Aorta (tissue), 5 donors: ENCODE measurements around the gene LRRC4. TPM values are rescaled to one million over a fixed set of nuclear protein-coding genes. Genes with fewer than 3 reads are reported as not detected.

ENCODE experiments used
- ATAC-seq: fragments of 200-7000 bp; cut with Tn5 transposase; one replicate; pipeline ENCODE4 v1.9.1; 2022; ENCODE audit warnings: moderate library complexity; ENCODE audit not compliant: low FRiP score
- DNase-seq, 2 donors: peaks; one replicate each; pipeline ENCODE4 v3.0.0-alpha.2; 2020
- H3K27ac ChIP-seq, 2 donors: one replicate each; pipeline ENCODE4 v1.5.1; 2013; ENCODE audit warnings: low read length in 2 of 2, mild to moderate bottlenecking in 2 of 2, moderate library complexity in 2 of 2, control low read depth in 1 of 2, inconsistent platforms in 1 of 2, low read depth in 1 of 2
- H3K27me3 ChIP-seq, 2 donors: one replicate each; pipeline ENCODE4 v1.6.1; 2013; ENCODE audit warnings: control low read depth in 1 of 2, low read length in 1 of 2, mild to moderate bottlenecking in 1 of 2, moderate library complexity in 1 of 2; ENCODE audit not compliant: insufficient read depth in 2 of 2, control insufficient read depth in 1 of 2
- H3K36me3 ChIP-seq, 2 donors: one replicate each; pipeline ENCODE4 v1.6.1; 2013; ENCODE audit warnings: control low read depth in 1 of 2, low read length in 1 of 2, mild to moderate bottlenecking in 1 of 2; ENCODE audit not compliant: insufficient read depth in 2 of 2, control insufficient read depth in 1 of 2
- H3K4me1 ChIP-seq, 2 donors: one replicate each; pipeline ENCODE4 v1.6.1; 2013; ENCODE audit warnings: low read length in 2 of 2, control low read depth in 1 of 2, mild to moderate bottlenecking in 1 of 2, moderate library complexity in 1 of 2; ENCODE audit not compliant: insufficient read depth in 2 of 2, control insufficient read depth in 1 of 2
- H3K4me3 ChIP-seq, 2 donors: one replicate each; pipeline ENCODE4 v1.5.1; 2013; ENCODE audit warnings: low read length in 2 of 2, control low read depth in 1 of 2, mild to moderate bottlenecking in 1 of 2
- H3K9me3 ChIP-seq: one replicate; pipeline ENCODE4 v1.6.1; 2013; ENCODE audit warnings: mild to moderate bottlenecking, low read length; ENCODE audit not compliant: control insufficient read depth
- WGBS, 2 donors: extraction: QIAGEN DNeasy Blood & Tissue Kit; methylation state at CpG; one replicate each; pipeline ENCODE4 v1.1.7; 2013; 5-methylcytosine and 5-hydroxymethylcytosine counted together
- intact Hi-C, 2 donors: fragments of 100-400 bp; cut with DNase I; formaldehyde crosslinking; loops; one replicate each; pipeline versions ENCODE4 v1.14.2 to v1.15.0; 2022
- polyA plus RNA-seq, 2 donors: library from polyadenylated mRNA; stranded (reverse); fragments of 200-250 nt; gene quantifications; one replicate each; pipeline ENCODE4 v1.2.3, GENCODE V29; 2013
- total RNA-seq, 2 donors: library from RNA; stranded (reverse); fragmentation: NEBNext Ultra II Directional; extraction: Animal tissue kit (Norgen Biotek cat#: 25700); gene quantifications; one replicate each; pipeline ENCODE4 v1.2.1, GENCODE V29; 2021
- donor health status: healthy with polysubstance abuse.
- donor health status: Bipolar disorder and iron deficiency.
- donor health status: DM: no; HTN: no; CAD: no.
- donor health status: DM: no; HTN: no; CAD: no.
- donor health status: DM: yes; HTN: yes; CAD: no.

Gene LRRC4
- total and polyA plus RNA-seq, 4 donors = 0.13 to 11.2 (median 2.6) TPM

GRCh38 chr7:128020159-128020558 is 11.1 kb downstream of the LRRC4 start:
- Histone ChIP-seq H3K36me3 (peaks cover 0 to 2% of the 10 kb centered on the region in 2 donors), H3K27me3 (no peaks in the 10 kb centered on the region), H3K4me1 (no peaks in the 10 kb centered on the region), H3K27ac (no peak overlapping the region), H3K4me3 (no peak overlapping the region), H3K9me3 (no peaks in the 10 kb centered on the region)
- no peak for ATAC-seq
- 87 to 89% methylated on average over 6 of the region's 6 CpGs for WGBS, 2 donors
- intact Hi-C loops = no loop called here
- DNase-seq = no peak

DNA sequence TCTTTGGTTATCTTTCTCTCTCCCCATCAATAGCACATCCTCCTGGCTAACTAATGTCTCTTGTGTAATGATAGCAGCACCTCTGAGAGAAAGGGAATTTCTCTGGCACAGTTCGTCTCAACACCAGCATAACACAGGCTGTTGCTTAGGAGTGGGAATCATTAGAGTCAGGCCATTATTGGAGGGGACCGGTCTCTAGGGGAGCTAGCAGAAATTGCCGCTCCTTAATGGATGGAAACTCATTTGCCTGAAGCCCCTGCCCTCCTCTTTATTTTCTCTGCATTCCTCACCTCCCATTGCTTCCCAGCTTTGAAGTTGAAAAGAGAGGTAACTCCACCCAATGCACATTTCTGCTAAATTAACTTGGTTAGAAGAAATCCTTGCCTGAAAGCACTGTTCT is 11.9 kb downstream of the LRRC4 start:
- no peaks in the 10 kb centered on the region for H3K9me3 ChIP-seq
- ATAC-seq (no peak), DNase-seq (no peak)
- peaks cover 0 to 2% of the 10 kb centered on the region in 2 donors for H3K36me3 ChIP-seq
- 93 to 97% methylated on average over 3 of the region's 3 CpGs for WGBS, 2 donors
- intact Hi-C loops = no loop called here
- no peak overlapping the region for H3K4me3 ChIP-seq
- no peak overlapping the region for H3K27ac ChIP-seq
- no peaks in the 10 kb centered on the region for H3K27me3 ChIP-seq
- H3K4me1 ChIP-seq = no peaks in the 10 kb centered on the region

DNA sequence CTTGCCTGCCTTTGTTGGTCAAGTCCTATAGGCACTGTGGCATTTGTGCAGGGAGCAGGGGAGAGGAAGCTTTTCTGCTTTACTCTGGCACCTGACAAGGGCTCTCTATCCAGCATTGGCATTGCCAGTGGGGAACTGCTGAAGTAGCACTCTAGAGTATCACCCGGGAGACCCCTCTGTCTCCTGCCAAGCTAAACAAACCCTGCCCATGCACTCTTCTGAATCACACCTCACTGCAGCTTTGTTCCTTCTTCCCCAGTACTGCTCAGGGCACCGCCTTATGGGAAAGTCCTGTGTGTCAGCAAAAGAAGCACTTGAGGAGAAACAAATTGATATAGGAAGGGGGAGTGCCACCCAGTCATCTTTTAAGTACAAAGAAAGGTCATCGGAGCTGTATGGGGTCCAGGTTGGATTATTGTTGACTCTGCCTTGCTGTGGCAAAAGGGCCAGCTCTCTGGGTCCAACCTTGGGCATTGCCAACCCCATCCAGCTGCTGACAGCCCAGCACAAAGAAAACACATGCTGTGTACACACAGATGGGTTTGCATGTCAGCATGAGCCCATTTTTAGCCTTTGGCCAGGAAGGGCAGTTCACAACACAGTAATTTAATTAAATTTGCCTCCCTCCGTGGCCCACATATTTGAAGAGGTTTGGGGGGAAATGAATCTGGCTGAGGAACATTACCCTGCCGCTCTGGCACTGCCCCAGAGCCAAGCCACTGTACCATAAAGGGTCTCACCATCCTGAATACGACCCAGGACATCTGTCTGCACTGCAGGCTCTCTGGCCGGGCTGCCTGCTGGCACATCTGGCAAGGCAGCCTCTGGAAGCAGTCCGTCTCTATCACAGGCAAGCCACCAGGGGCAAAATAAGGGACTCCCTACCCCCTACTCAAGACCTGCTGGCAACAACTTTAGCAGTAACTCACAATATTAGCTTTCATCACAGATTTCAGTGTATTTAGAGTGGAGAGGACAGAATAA is 13.1 kb downstream of the LRRC4 start:
- intact Hi-C loops = no loop called here
- ATAC-seq (peak; percentile 36), DNase-seq (no peak)
- Histone ChIP-seq H3K27me3 (no peaks in the 10 kb centered on the region), H3K27ac (no peak overlapping the region), H3K4me1 (no peaks in the 10 kb centered on the region), H3K4me3 (no peak overlapping the region), H3K9me3 (no peaks in the 10 kb centered on the region), H3K36me3 (peaks cover 0 to 5% of the 10 kb centered on the region in 2 donors)
- WGBS, 2 donors = 66% methylated on average over 8 of the region's 8 CpGs

DNA sequence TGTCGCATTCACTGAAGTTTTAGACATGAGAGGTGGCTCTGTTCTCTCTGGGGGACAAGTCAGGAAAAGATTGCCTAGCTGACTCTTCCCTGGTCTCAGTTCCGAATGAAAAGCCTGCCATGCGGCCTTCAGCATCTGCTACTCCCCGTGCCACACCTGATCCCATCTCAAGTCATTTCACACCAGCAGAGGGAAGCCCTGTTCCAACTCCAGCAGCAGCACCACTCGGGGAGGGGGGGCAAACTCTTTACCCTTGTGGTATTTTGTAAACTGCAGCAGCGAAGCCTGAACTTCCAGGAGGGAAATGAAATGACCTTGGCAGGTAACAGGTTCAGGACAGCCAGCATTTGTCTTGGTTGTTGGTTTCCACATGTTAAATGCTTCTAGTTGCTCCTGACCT is 13.8 kb downstream of the LRRC4 start:
- intact Hi-C loops = no loop called here
- H3K4me3 ChIP-seq = no peak overlapping the region
- H3K9me3 ChIP-seq = no peaks in the 10 kb centered on the region
- H3K27me3 ChIP-seq = no peaks in the 10 kb centered on the region
- 84 to 93% methylated on average over 6 of the region's 6 CpGs for WGBS, 2 donors
- ATAC-seq (no peak), DNase-seq (no peak)
- no peaks in the 10 kb centered on the region for H3K4me1 ChIP-seq
- no peak overlapping the region for H3K27ac ChIP-seq
- H3K36me3 ChIP-seq = peaks cover 0 to 6% of the 10 kb centered on the region in 2 donors

- intact Hi-C loops = no loop called here
- WGBS, 2 donors = 95 to 96% methylated on average over 4 of the region's 4 CpGs
- H3K4me1 ChIP-seq = no peaks in the 10 kb centered on the region
- H3K27me3 ChIP-seq = no peaks in the 10 kb centered on the region
- ATAC-seq (no peak), DNase-seq (no peak)
- H3K4me3 ChIP-seq = no peak overlapping the region
- no peaks in the 10 kb centered on the region for H3K9me3 ChIP-seq
- H3K27ac ChIP-seq = no peak overlapping the region
- peaks cover 0 to 8% of the 10 kb centered on the region in 2 donors for H3K36me3 ChIP-seq
Measured at GRCh38 chr7:128014811-128015210, 16.4 kb downstream of the LRRC4 start.

GRCh38 chr7:128011131-128011661 is 20.0 kb downstream of the LRRC4 start:
- H3K9me3 ChIP-seq = no peaks in the 10 kb centered on the region
- no peaks in the 10 kb centered on the region for H3K4me1 ChIP-seq
- intact Hi-C loops = no loop called here
- no peak overlapping the region for H3K4me3 ChIP-seq
- no peak overlapping the region for H3K27ac ChIP-seq
- peaks cover 0 to 8% of the 10 kb centered on the region in 2 donors for H3K36me3 ChIP-seq
- H3K27me3 ChIP-seq = no peaks in the 10 kb centered on the region
- DNase-seq = no peak
- 35 to 36% methylated on average over 2 of the region's 2 CpGs for WGBS, 2 donors
- no peak for ATAC-seq

GRCh38 chr7:128010391-128011127 is 20.7 kb downstream of the LRRC4 start:
- H3K27ac ChIP-seq = no peak overlapping the region
- no peaks in the 10 kb centered on the region for H3K4me1 ChIP-seq
- ATAC-seq (no peak), DNase-seq (no peak)
- peaks cover 0 to 8% of the 10 kb centered on the region in 2 donors for H3K36me3 ChIP-seq
- H3K4me3 ChIP-seq = no peak overlapping the region
- H3K27me3 ChIP-seq = no peaks in the 10 kb centered on the region
- intact Hi-C loops = no loop called here
- 84 to 86% methylated on average over 7 of the region's 7 CpGs for WGBS, 2 donors
- no peaks in the 10 kb centered on the region for H3K9me3 ChIP-seq

DNA sequence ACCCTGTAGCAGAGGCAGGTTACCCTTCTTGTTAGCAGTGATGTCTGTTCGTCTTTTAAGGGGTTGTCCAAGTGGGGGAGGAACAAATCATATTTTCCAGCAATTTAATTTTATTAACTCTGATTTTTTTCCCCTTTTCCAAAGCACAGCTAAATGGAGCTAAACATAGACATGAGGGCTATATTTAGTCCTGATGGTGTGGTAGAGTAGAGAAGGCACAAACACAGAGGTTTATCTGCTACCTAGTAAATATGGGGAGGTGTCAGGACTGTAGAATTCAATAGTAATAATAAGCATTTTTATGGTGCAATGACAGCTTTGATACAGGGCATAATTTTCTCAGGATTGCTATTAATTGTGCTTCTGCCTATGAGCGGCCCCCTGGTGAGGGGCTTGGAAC is 22.5 kb downstream of the LRRC4 start:
- Histone ChIP-seq H3K9me3 (no peaks in the 10 kb centered on the region), H3K4me3 (no peak overlapping the region), H3K36me3 (peaks cover 0 to 8% of the 10 kb centered on the region in 2 donors), H3K27me3 (no peaks in the 10 kb centered on the region), H3K4me1 (no peaks in the 10 kb centered on the region), H3K27ac (no peak overlapping the region)
- WGBS, 2 donors = 94 to 96% methylated on average over 2 of the region's 2 CpGs
- intact Hi-C loops = no loop called here
- ATAC-seq (no peak), DNase-seq (no peak)
